GM19023 (cell line): ENCODE results near the gene ALG9.

Source experiments
- ATAC-seq: cut with Tn5 transposase; IDR thresholded peaks from one replicate; pipeline ENCODE4 v1.9.1; 2021; ENCODE audit warnings: mild to moderate bottlenecking, moderate library complexity; ENCODE audit not compliant: unreplicated experiment

Gene ALG9

GRCh38 chr11:111736621-111737443 is 134.5 kb downstream of the ALG9 start:
- ATAC-seq: no peak
